GM18858 (cell line): Measurements from ENCODE around the gene TBC1D3I.
"Not testable (repeated sequence)": the region's sequence is repeated elsewhere in the genome, so short reads cannot be mapped to it uniquely, and the experiment has no call there.

ENCODE experiments used
- ATAC-seq: cut with Tn5 transposase; IDR thresholded peaks from one replicate; pipeline ENCODE4 v1.9.1; 2021; ENCODE audit not compliant: unreplicated experiment

The TBC1D3I gene

GRCh38 chr17:36207383-36207782 is 57.0 kb downstream of the TBC1D3I start:
- not testable (repeated sequence) for ATAC-seq

- ATAC-seq: not testable (repeated sequence)
Measured at GRCh38 chr17:36206486-36206821, 57.9 kb downstream of the TBC1D3I start.

GRCh38 chr17:36205637-36206485 is 58.5 kb downstream of the TBC1D3I start:
- no peak for ATAC-seq

- ATAC-seq: no peak
Measured at GRCh38 chr17:36204724-36205500, 59.5 kb downstream of the TBC1D3I start.
